Measurements from ENCODE around the gene CERS2. TPM values are rescaled to one million over a fixed set of nuclear protein-coding genes. Genes with fewer than 3 reads are reported as not detected.

The CERS2 gene
- total RNA-seq, 1 donor from 2014 or later: 106 TPM

GRCh38 chr1:150970808-150971582 is 3.6 kb downstream of the CERS2 start:
- CTCF ChIA-PET: no interaction called here
- Mint-ChIP-seq H3K4me3 (no peak overlapping the region), H3K36me3 (ENCODE audit: low read depth) (peaks cover 36% of the 10 kb centered on the region), H3K27me3 (no peaks in the 10 kb centered on the region), H3K4me1 (peaks cover 40% of the 10 kb centered on the region), H3K27ac (peak overlapping the region; percentile 63), H3K9me3 (no peaks in the 10 kb centered on the region)
- intact Hi-C loops (cut with micrococcal nuclease): loop anchor here (10.0 kb wide), 1 partner anchor 736 kb away; the partner anchor contains the start of gene ANP32E
- POLR2A ChIA-PET: interaction anchor here (0.8 kb wide), 1 partner anchor 1084 kb away, joined by 3 read pairs; a partner anchor contains a TSS
- no peak for ATAC-seq (ENCODE audit: low read depth)
- no peak for DNase-seq
- no peak for TF ChIP-seq CTCF (IDR thresholded peaks at IDR 0.05)

- CTCF ChIA-PET: no interaction called here
- POLR2A ChIA-PET: interaction anchor here (0.7 kb wide), 1 partner anchor 12 kb away, joined by 4 read pairs; no protein-coding TSS in a partner anchor
- H3K4me1 Mint-ChIP-seq: peaks cover 34% of the 10 kb centered on the region
- DNase-seq: no peak
- intact Hi-C loops (cut with micrococcal nuclease): loop anchor here (10.0 kb wide), 1 partner anchor 735 kb away; the partner anchor contains the start of gene ANP32E
- ATAC-seq (ENCODE audit: low read depth): no peak
- H3K36me3 Mint-ChIP-seq (ENCODE audit: low read depth): peaks cover 47% of the 10 kb centered on the region
- no peak overlapping the region for H3K4me3 Mint-ChIP-seq
- no peaks in the 10 kb centered on the region for H3K27me3 Mint-ChIP-seq
- H3K9me3 Mint-ChIP-seq: no peaks in the 10 kb centered on the region
- TF ChIP-seq CTCF (IDR thresholded peaks at IDR 0.05): no peak
- H3K27ac Mint-ChIP-seq: peak overlapping the region; percentile 37
Observed at GRCh38 chr1:150969626-150970025, 5.0 kb downstream of the CERS2 start.

GRCh38 chr1:150968491-150968890 is 6.1 kb downstream of the CERS2 start:
- DNase-seq (no peak), ATAC-seq (ENCODE audit: low read depth) (no peak)
- TF ChIP-seq CTCF (IDR thresholded peaks at IDR 0.05): no peak
- Mint-ChIP-seq H3K4me1 (peaks cover 31% of the 10 kb centered on the region), H3K27me3 (no peaks in the 10 kb centered on the region), H3K27ac (no peak overlapping the region), H3K36me3 (ENCODE audit: low read depth) (peaks cover 58% of the 10 kb centered on the region), H3K4me3 (no peak overlapping the region), H3K9me3 (no peaks in the 10 kb centered on the region)
- ChIA-PET CTCF (interaction anchor here (1.1 kb wide), 1 partner anchor 12 kb away, joined by 3 read pairs; no protein-coding TSS in a partner anchor), POLR2A (no interaction called here)
- intact Hi-C loops (cut with micrococcal nuclease): no loop called here

GRCh38 chr1:150967936-150968335 is 6.7 kb downstream of the CERS2 start:
- DNase-seq (no peak), ATAC-seq (ENCODE audit: low read depth) (no peak)
- CTCF ChIA-PET: interaction anchor here (1.1 kb wide), 1 partner anchor 12 kb away, joined by 3 read pairs; no protein-coding TSS in a partner anchor
- Mint-ChIP-seq H3K4me3 (no peak overlapping the region), H3K4me1 (peaks cover 26% of the 10 kb centered on the region), H3K27ac (no peak overlapping the region), H3K36me3 (ENCODE audit: low read depth) (peaks cover 64% of the 10 kb centered on the region), H3K27me3 (no peaks in the 10 kb centered on the region), H3K9me3 (no peaks in the 10 kb centered on the region)
- POLR2A ChIA-PET: no interaction called here
- intact Hi-C loops (cut with micrococcal nuclease): no loop called here
- no peak for TF ChIP-seq CTCF (IDR thresholded peaks at IDR 0.05)

GRCh38 chr1:150966011-150966410 is 8.6 kb downstream of the CERS2 start:
- Mint-ChIP-seq H3K36me3 (ENCODE audit: low read depth) (peaks cover 80% of the 10 kb centered on the region), H3K27me3 (no peaks in the 10 kb centered on the region), H3K4me3 (no peak overlapping the region), H3K9me3 (no peaks in the 10 kb centered on the region), H3K27ac (no peak overlapping the region), H3K4me1 (peaks cover 6% of the 10 kb centered on the region)
- POLR2A ChIA-PET: no interaction called here
- DNase-seq (no peak), ATAC-seq (ENCODE audit: low read depth) (no peak)
- intact Hi-C loops (cut with micrococcal nuclease): no loop called here
- CTCF ChIA-PET: no interaction called here
- no peak for TF ChIP-seq CTCF (IDR thresholded peaks at IDR 0.05)

Data from activated B cell treated with CpG ODN at 0.5 μM for 24 hours (primary cell).